GM18508 (cell line): Measurements from ENCODE around the gene SH3TC1.

Source experiments
- ATAC-seq: cut with Tn5 transposase; IDR thresholded peaks from one replicate; pipeline ENCODE4 v1.9.1; 2021; ENCODE audit warnings: moderate number of reproducible peaks; ENCODE audit not compliant: insufficient read depth, unreplicated experiment

SH3TC1 gene

DNA sequence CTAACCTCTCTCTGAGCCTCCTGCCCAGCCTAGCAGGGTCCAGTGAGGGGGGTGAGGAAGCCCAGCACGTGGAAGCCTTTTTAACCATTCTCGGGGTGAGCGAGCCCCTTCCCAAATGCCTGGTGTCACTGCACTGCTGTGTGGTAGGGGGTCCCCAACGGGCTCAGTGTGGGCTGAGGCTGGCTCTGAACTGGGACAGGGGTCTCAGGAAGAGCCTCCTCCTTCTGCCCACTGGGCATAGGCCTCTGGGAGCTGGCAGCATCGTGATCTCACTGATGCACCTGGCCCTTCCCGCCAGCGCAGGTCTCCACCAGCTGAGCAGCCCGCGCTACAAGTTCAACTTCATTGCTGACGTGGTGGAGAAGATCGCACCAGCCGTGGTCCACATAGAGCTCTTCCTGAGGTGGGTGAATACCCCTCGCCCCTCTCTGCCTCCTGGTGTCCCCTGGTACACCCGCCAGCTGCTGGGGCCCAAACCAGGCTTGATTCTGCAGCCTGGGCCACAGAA lies 83.1 kb downstream of the SH3TC1 start:
- no peak for ATAC-seq

DNA sequence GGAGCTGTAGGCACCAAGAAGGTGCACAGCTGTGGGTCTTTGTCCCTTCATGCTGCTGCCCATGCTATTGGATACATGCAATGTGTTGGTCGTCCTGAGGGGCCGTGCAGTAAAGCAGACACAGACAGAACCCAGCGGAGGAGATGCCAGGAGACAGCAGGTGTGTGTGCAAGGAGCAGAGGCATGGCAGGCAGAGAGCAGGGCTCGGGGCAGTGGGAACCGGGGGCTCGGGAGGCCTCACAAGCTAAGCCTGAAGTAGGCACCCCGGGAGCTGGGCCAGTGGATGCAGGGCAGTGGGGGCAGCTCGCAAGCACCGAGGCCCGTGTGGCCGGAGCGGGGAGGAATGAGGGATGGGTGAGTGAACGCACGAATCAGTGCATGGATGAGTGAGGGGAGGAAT lies 83.7 kb downstream of the SH3TC1 start:
- ATAC-seq, result no peak

DNA sequence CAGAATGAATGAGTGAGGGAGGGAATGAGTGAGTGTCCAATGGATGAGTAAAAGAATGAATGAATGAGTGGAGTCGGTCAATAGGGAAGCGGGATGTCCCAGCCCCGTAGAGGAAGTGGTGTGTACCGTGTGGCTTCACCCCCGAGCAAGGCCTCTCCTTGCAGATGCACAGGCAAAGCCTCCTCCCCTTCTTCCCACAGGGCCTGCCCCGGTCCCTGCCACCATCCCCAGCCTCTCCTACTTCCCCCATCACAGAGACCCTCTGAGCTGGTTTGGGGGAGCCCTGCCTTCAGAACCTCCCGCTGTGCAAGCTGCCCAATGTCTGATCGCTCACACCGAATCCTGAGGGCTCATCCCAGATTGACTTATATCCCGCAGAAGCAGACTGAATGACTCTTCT lies 84.1 kb downstream of the SH3TC1 start:
- ATAC-seq, result no peak

DNA sequence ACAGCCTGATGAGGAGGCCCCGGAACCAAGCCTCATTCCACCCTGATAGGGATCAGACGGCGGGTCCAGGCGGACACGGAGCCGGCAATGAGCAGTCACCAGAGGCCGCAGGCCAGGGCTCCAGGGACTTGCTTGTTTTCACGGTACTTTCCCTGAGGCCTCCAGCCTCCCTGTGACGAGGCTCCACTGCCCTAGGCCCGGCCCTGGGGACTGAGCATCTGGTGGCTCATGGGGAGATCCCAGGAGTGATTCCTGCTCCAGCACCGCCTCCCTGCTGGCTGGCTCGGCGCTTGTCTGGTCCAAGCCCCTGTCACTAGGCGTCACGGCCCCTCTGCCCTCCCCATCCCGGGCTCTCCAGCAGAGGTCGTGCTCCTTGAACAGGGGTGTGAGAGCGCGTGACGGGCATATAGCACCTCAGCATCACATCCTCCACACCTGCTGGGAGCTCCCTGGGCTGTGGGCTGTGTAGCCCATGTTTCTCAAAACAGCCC lies 84.6 kb downstream of the SH3TC1 start:
- no peak for ATAC-seq

DNA sequence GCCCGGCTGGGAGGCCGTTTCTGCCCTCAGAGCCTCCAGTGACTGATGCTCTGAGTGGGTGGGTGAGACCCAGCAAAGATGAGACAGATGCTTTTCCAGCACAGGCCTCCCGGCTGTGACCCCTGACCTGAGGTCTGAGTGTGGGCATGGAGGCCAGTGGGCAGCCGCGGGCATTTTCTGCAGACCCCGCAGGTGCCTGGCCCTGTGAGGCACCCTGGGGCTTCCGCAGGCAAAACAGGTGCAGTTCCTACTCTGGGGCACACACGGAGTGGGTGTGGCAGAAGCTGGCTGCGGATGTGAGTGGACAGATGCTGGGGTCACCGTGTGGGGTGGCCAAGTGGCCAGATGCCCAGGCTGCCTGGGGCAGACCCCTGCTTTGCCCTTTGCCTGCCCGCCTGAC lies 85.3 kb downstream of the SH3TC1 start:
- ATAC-seq, result no peak

DNA sequence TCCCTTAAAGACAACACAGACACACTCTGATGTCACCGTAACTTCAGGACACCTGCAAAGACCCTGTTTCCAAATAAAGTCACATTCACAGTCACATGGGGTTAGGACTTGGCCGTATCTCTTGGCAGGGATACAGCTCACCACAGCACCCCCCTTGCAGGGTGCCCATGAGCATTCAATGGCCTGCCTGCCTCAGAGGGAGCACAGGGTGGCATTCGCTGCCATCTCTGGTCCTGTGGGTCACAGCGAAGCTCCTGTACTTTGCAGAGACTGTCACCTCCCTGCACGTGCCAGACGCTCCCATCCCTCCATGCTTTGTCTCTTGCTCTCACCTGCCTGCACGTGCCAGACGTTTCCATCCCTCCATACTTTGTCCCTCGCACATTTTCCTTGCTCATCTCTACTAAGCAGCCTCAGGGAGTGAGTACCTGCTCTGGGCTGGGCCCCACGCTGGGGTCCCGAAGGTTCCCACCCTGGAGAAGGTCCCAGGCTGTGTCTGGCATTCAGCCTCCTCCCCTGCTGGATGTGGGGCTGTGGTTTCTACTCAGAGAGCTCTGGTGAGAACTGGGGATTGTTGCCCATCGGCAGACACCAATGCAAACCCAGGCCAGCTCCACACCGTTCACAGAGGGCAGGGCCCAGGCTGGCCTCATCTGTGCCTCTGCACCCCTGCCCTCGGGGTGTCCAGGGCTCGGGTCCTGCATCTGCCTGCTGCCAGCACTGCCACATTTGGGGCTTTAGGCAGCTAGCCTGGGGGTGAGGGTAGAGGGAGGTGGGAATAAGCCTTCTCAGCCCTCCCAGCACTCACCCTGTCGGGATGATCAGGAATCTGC lies 86.3 kb downstream of the SH3TC1 start:
- no peak for ATAC-seq

DNA sequence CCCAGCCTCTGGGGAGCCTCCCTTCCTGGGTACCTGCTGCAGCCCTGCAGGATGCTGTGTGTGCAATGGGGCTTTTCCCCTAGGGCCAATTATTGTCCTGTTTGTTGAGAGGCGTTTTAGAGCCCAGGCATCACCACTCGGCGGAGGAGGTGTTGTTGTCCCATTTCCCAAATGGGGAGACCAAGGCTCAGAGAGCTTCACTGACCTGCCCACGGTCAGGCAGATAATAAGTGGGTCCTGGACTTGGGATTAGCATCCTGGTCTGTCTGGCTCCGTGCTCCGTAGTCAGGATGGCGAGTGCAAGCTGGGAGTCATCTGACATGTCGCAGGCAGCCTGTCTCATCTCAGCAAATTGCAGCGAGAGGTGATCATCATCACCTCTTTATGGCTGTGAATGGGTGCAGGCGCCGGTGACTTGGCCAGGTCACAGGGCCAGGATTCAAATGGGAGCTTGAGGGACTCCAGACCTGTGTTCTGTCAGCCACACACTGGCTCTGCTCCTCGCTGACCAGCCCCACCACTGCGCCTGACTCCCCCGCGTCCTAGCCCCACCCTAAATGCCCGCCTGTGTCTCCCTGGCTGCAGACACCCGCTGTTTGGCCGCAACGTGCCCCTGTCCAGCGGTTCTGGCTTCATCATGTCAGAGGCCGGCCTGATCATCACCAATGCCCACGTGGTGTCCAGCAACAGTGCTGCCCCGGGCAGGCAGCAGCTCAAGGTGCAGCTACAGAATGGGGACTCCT lies 87.1 kb downstream of the SH3TC1 start:
- no peak for ATAC-seq

DNA sequence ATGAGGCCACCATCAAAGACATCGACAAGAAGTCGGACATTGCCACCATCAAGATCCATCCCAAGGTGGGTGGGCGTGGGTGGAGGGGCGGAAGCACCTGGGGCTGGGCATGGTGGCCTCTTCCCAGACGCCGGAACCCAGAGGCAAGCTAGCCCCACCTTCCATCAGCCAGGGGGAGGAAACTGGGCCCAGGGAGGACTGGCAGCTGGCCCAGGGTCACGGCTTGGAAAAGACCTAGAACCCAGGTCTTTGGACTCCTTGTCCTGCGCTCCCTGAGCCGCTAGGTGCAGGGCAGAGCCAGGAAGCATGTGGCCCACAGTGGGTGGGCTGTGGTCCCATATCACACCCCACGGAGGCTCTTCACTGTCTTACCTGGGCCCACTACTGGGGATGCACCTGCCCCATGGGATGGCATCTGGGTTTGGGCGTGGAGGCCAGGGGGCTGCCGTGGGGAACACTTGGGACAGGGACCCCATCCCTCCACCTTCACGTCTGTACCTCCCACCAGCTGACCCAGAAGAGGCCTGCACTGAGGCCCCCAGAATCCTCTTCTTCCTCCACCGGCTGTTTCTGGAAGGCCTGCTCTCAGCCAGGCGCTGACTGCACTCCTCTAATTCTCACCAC lies 87.7 kb downstream of the SH3TC1 start:
- ATAC-seq, result no peak

DNA sequence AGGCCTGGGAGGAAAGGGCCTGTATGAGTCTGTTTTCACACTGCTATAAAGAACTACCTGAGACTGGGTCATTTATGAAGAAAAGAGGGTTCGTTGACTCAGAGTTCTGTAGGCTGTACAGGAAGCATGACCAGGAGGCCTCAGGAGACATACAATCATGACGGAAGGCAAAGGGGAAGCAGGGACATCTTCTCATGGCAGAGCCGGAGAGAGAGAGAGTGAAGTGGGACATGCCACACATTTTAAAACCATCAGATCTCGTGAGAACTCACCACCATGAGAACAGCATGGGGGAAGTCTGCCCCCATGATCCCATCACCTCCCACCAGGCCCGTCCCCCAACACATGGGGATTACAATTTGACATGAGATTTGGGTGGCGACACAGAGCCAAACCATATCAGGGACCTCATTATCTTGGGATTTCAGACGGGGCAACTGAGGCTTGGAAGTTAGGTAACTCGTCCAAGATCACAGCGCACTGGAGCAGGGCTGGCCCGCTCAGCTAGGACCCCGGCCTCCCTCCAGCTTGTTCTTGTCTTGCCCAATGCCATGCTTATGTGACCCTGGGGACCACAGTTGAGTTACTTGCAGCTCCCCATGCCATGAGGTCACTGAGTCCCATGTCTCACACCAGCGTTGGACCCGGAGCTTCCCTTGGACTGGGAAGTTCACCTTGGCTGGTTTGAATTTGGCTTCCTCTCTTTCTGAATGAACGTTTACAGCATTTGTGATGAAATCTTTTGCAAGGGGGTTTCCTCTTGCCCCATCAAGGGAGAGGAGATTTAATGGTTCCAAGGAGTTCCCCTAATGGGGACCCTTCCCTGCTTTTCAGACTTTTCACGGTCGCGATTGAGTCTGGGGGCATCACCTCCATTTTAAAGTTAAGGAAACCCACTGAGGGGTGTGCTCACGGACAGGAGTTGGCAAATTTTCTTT lies 88.5 kb downstream of the SH3TC1 start:
- no peak for ATAC-seq

DNA sequence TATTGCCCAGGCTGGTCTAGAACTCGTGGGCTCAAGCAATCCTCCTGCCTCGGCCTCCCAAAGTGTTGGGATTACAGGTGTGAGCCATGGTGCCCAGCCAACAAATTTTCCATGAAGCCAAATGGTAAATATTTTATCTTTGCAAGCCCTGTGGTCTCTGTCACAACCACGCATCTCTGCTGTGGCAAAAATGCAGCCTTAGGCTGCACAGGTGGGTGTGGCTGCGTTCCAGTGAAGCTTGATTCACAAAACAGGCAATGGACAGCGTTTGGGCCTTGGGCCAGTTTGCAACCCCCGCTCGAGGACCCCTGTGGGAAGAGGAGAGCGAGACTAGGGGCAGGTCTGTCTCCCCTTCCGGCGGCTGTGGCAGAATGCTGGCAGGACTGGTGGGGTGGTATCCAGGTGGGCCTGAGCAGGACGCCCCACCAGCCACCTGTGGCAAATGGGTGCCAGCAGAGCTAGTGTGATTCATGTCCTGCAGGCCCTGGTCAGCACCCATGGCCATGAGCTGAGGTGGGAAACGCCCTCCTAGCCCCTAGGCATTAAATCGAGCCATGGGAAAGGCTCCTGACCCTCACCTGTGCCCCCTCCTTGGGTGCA lies 90.2 kb downstream of the SH3TC1 start:
- ATAC-seq, result no peak

DNA sequence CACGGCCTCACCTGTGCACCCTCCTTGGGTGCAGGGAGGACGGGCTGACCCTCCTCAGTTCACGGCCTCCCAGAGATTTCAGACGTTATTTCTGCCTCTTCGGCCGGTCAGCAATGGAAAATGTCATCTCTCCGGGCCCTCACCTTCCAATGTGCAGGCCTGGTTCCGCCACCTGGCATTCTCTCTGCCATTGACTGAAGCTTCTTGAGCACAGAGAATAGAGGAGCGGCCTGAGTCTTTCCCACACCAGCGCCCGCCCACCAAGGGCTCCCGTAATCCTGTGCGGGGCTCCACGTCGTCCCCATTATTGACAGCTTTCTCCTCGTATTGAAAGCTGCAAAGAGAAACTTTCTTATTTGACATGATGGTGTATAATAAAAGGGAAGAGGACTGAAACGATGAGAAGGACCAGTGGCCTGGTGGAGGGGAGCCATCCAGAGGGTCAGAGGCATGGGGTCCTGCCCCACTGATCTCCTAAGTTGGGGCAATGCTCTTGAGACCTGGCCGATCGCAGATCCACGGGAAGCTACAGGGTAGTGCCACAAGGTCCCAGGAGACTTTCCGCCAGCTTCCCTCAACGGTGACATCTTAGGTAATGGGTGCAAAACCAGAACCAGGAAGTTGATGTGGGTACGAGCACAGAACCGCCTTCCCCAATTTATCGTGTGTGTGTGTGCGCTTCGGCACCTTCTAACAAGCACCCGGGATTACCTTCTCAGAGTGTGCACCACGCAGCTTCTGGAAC lies 91.0 kb downstream of the SH3TC1 start:
- no peak for ATAC-seq

DNA sequence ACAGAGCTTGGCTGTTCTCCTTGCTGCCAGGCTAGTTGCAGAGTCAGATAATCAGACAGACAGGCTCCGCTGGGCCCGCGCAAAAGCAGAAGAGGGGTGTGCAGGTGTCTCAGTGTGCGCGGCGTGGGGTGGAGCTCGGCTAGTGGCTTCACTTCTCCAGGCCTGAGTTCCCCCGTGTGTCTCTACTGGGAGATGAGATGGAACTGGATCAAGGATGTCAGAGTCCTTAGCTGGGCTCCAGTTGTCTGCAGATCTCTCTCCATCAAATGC lies 91.5 kb downstream of the SH3TC1 start:
- ATAC-seq, result no peak
